HG02970 (cell line): Measurements from ENCODE around the gene SLC39A12.

Experiments used
- ATAC-seq: cut with Tn5 transposase; IDR thresholded peaks from one replicate; pipeline ENCODE4 v1.9.1; 2021; ENCODE audit warnings: mild to moderate bottlenecking, moderate library complexity, moderate number of reproducible peaks; ENCODE audit not compliant: unreplicated experiment, low FRiP score

Gene SLC39A12

GRCh38 chr10:18043148-18044006 is 91.7 kb downstream of the SLC39A12 start:
- ATAC-seq: no peak

- no peak for ATAC-seq
Measured at GRCh38 chr10:18044976-18045720, 93.4 kb downstream of the SLC39A12 start.

GRCh38 chr10:18056583-18056982 is 104.9 kb downstream of the SLC39A12 start:
- no peak for ATAC-seq

- ATAC-seq: no peak
Measured at GRCh38 chr10:18059826-18060559, 108.3 kb downstream of the SLC39A12 start.

GRCh38 chr10:18066947-18067346 is 115.2 kb downstream of the SLC39A12 start:
- no peak for ATAC-seq

- no peak for ATAC-seq
Measured at GRCh38 chr10:18068401-18068800, 116.7 kb downstream of the SLC39A12 start.

GRCh38 chr10:18071591-18071990 is 119.9 kb downstream of the SLC39A12 start:
- no peak for ATAC-seq

- ATAC-seq: no peak
Measured at GRCh38 chr10:18073314-18073713, 121.6 kb downstream of the SLC39A12 start.

GRCh38 chr10:18075881-18076280 is 124.2 kb downstream of the SLC39A12 start:
- ATAC-seq: no peak

GRCh38 chr10:18079665-18080295 is 128.1 kb downstream of the SLC39A12 start:
- no peak for ATAC-seq

- ATAC-seq: no peak
Measured at GRCh38 chr10:18082381-18082780, 130.7 kb downstream of the SLC39A12 start.

- ATAC-seq: no peak
Measured at GRCh38 chr10:18085855-18086254, 134.1 kb downstream of the SLC39A12 start.

- no peak for ATAC-seq
Measured at GRCh38 chr10:18086746-18087145, 135.0 kb downstream of the SLC39A12 start.

GRCh38 chr10:18087355-18087754 is 135.6 kb downstream of the SLC39A12 start:
- ATAC-seq: no peak
